NCI-H446 (cell line): ENCODE measurements around the gene UMODL1.

Experiments used
- DNase-seq, 2 experiments: peaks; one replicate each; lab custom pipeline; 2025; lab: John Stamatoyannopoulos, UW

UMODL1 gene

GRCh38 chr21:42129300-42130266 is 58.5 kb downstream of the UMODL1 start:
- no peak for DNase-seq

DNA sequence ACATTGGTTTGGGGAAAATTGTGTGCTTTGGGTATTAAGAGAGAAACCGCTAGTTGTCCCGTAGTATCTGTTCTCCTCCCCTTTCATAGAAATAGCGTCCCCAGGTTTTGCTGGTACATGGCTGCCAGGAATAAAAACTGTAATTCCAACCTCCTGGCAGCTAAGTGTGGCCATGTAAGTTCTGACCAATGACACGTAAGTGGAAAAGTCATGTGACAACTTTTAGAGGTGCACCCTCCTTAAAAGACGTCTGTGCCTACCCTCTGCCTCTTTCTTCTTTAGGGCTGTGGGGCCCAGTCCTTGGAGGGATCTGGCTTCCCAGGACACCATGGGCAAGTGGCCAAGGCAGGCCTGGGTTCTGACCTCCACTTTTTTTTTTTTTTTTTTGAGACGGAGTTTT is 59.3 kb downstream of the UMODL1 start:
- no peak for DNase-seq

DNA sequence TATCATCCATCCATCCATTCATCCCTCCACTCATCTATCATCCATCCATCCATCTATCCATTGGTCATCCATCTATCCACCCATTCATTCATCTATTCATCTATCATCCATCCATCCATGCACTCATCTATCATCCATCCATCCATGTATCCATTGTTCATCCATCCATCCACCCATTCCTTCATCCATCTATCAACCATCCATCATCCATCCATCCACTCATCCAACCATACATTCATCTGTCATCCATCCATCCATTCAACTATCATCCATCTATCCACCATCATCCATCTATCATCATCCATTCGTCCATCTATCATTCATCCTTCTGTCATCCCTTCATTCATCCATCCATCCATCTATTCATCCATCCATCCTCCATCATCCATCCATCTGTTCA is 61.1 kb downstream of the UMODL1 start:
- DNase-seq, result no peak

DNA sequence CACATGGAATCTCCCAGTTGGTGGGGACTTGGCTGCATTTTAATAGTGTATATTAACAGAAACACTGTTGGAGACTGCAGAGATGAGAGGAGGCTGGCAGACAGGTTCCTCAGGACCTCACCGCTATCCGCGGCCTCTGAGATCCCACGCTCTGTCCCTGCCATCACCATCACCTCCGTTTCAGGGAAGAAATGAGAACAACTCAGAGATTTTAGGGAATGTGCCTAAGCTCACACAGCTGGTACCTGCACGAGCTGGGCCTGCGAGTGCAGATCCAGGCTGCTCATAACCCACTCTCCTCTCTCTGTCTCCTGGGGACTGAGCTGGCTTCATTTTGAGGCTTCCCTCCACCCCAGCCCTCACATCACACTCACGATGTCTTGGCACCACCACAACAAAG is 62.0 kb downstream of the UMODL1 start:
- DNase-seq, result no peak

DNA sequence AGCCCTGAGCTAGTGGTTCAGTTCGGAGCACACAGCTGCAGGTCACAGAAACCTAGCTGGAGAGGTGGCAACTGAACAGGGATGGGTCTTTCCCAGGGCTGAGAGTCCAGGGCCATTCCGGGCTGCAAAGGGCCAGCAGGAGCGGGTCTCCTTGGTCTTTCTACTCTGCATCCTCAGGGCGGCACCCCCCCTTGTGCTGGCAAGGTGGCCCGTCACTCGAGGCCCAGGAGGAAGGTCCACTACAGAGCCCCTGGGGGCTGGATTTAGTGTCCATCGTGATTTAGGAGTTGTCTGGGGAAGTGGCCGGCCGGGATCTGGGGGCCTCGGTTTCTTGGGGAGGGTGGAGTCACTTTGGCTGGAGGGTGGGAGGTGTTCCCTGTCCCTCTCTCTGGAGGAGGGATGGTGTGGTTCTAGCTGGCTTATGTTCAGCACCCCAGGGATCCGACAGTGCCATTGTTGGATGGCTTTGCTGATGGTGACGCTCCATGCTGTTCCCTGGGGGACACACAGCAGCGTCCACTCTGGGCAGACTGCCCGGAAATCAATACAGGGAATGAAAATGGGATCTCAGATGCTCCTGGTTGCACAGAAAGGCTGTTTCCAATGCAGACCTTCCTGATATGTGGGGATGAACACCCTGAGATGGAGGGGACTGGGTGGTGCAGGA is 64.4 kb downstream of the UMODL1 start:
- DNase-seq, result no peak

- no peak for DNase-seq
Measured at GRCh38 chr21:42137191-42137904, 66.2 kb downstream of the UMODL1 start.

DNA sequence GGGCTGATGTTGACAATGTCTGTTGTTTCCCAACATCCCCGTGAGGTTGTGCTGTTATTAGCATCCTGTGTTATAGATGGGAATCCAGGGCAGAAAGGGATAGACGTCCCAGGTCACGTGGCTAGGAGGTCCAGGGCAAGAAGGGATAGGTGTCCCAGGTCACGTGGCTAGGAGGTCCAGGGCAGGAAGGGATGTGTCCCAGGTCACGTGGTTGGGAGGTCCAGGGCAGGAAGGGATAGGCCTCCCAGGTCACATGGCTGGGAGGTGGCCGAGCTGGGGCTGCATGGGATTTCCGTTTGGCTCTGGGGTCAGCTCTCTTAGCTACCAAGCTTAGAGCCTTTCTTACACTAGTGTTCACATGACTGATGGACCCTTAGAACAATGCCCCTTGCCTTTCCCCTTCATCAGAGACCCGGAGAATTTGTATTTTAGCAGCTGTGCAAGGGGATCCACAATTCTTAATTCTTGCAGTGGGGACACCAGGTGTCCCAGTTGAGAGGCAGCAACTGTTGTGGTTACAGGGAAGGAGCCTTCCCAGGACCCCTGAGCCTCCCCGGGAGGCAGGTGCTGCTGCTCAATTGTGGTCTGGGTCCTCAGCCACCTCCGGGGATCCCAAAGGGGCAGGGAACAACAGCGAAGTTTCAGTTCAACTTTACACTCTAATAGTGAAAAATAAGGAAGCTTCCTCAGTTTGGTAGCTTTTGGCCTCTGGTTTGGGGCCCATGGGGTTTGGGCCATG is 69.2 kb downstream of the UMODL1 start:
- DNase-seq, result no peak

DNA sequence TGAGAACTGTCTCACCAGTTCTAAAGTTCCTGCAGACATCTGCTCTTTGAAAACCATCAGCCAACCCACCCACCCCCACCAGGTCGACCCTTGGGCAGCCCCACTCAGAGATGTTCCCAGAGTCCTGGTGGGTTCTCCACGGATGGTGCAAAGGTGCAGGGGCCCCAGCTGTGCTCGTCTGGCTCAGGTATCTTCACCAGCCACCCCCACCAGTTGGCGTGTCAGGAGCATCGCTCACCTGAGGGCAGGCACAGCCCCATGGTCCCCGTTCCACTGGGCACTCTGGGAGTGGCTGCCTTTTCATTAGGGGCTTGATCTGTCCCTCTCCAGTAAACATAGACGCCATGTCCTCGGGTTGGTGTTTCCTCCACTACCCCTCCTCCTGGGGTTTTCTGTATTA is 70.5 kb downstream of the UMODL1 start:
- no peak for DNase-seq

- no peak for DNase-seq
Measured at GRCh38 chr21:42142141-42142540, 71.0 kb downstream of the UMODL1 start.

GRCh38 chr21:42142627-42143026 is 71.5 kb downstream of the UMODL1 start:
- DNase-seq, result no peak

DNA sequence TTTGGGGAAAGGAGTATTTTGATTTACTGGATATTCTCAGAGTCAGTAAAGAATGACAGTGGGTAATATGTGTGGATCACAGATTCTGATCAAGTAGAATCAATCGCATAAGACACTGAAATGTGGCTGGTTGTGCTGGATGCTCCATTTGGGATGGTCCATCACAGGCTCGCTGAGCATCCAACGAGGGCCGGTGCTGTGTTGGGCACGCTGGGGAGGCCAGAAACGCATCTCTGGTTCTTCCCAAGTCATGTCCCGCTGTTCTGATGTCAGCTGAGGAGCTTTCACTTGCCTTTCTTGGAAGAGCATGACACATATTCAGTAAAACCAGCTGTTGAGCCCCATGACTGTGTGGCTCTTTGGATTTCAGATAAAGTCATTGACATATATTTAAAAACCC is 72.0 kb downstream of the UMODL1 start:
- no peak for DNase-seq

GRCh38 chr21:42144221-42144620 is 73.1 kb downstream of the UMODL1 start:
- DNase-seq, result no peak

GRCh38 chr21:42144679-42145568 is 73.8 kb downstream of the UMODL1 start:
- no peak for DNase-seq

DNA sequence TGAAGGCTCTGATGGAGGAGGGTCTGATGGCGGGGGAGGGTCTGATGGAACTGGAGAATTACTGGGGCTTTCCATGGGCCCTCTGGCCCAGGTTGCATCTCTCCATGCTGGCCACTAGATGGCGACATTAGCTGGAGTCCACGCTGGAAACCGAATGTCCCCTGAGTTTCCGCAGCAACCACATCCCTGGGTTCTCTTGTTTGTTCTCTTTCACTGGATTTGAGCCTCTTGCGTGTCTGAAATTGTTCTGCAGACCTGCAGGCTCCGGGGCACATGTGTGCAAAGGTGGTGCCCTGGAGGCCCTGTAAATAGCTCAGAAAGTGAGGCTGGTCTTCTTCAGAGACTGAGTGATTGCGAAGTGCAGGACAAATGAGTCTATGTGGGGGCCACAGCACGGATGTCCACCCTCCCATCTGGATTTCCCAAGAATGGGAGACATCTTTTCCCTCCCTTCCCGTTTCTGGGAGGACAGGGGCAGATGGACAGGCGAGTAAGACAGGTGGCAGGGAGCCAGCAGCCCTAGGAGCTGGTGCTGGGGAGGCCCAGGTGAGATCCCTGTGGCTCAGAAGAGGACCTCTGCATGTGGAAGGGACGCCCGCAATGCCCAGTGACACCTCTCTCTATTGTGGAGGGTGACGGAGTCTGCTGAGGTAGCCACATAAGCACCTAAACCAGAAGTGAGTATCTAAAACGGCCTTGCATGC is 74.6 kb downstream of the UMODL1 start:
- DNase-seq, result peak; percentile 41 to 54

DNA sequence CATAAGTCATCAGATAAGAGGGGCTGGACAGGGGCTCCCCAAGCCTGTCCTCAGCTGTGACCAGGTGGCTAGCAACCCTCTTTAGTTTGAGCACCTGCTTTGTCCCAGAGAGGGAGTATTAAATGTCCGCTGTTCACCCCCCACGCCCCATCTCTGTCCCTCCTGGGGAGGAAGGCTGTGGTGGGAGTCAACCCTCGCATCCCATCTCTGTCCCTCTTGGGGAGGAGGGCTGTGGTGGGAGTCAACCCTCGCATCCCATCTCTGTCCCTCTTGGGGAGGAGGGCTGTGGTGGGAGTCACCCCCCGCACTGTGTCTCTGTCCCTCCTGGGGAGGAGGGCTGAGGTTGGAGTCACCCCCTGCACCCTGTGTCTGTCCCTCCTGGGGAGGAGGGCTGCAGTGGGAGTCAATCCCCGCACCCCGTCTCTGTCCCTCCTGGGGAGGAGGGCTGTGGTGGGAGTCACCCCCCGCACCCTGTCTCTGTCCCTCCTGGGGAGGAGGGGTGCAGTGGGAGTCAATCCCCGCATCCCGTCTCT is 75.2 kb downstream of the UMODL1 start:
- no peak for DNase-seq

- no peak for DNase-seq
Measured at GRCh38 chr21:42146821-42147220, 75.7 kb downstream of the UMODL1 start.

DNA sequence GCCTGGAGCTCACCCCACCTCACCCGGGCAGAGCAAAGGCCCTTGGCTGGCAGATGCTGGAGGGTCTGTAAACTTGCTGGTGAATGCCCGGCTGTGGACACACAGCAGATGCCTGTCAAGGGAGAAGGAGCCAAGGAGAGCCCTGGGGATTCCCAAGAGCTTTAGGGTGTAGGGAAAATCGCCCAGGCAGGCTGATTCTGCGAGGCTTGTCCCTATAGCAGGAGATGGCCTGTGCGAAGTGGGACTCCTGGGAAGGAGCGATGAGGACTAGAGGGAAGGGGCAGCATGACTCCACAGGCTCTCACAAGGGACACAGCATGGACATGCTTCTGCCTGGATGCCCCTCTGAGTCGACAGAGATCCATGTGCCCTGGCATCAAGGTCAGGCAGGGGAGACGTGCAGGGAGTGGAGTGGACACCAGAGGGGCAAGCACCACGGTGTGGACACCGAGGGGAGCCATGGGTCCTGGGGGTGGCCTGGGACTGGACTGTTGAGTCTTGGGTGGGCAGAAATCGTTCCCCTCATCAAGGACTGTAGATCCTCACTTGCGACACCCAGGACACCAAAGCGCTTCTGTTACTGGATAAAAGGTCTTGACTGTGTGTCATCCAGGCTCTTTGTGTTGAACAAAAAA is 76.4 kb downstream of the UMODL1 start:
- DNase-seq, result no peak

GRCh38 chr21:42148097-42148496 is 77.0 kb downstream of the UMODL1 start:
- no peak for DNase-seq

- DNase-seq, result no peak
Measured at GRCh38 chr21:42148584-42148983, 77.5 kb downstream of the UMODL1 start.
